Osteocyte (in vitro differentiated cells): ENCODE data around the gene CDC25C. TPM values are rescaled to one million over a fixed set of nuclear protein-coding genes. Genes with fewer than 3 reads are reported as not detected.

Experiments
- DNase-seq: peaks from one replicate; pipeline ENCODE4 v3.0.0; 2021; ENCODE audit warnings: mixed read lengths; ENCODE audit not compliant: unreplicated experiment; ENCODE audit errors: extremely low spot score
- H3K27ac Mint-ChIP-seq: one replicate; pipeline ENCODE4 v1.8.0; 2021; ENCODE audit warnings: mild to moderate bottlenecking, mixed read lengths; ENCODE audit not compliant: unreplicated experiment
- H3K27me3 Mint-ChIP-seq: one replicate; pipeline ENCODE4 v1.8.0; 2021; ENCODE audit warnings: mixed read lengths; ENCODE audit not compliant: unreplicated experiment
- H3K36me3 Mint-ChIP-seq: one replicate; pipeline ENCODE4 v1.8.0; 2021; ENCODE audit warnings: mixed read lengths; ENCODE audit not compliant: unreplicated experiment
- H3K4me1 Mint-ChIP-seq: one replicate; pipeline ENCODE4 v1.8.0; 2021; ENCODE audit warnings: mixed read lengths; ENCODE audit not compliant: unreplicated experiment
- H3K4me3 Mint-ChIP-seq: one replicate; pipeline ENCODE4 v1.8.0; 2021; ENCODE audit warnings: mild to moderate bottlenecking, moderate library complexity, mixed read lengths; ENCODE audit not compliant: unreplicated experiment
- H3K9me3 Mint-ChIP-seq: one replicate; pipeline ENCODE4 v1.8.0; 2021; ENCODE audit warnings: mixed read lengths; ENCODE audit not compliant: unreplicated experiment
- total RNA-seq: library from RNA; stranded (reverse); gene quantifications from 2 replicates; pipeline ENCODE4 v1.2.1, GENCODE V29; 2021
- TF ChIP-seq, protein P1 (sequence below): fragments of 200-600 bp; sonication (generic); IDR thresholded peaks from 2 replicates; pipeline ENCODE4 v1.5.0; 2021; ENCODE audit warnings: antibody characterized with exemption, mild to moderate bottlenecking, moderate library complexity

CDC25C gene
- total RNA-seq, 1 donor from 2014 or later = 2.2 TPM

DNA sequence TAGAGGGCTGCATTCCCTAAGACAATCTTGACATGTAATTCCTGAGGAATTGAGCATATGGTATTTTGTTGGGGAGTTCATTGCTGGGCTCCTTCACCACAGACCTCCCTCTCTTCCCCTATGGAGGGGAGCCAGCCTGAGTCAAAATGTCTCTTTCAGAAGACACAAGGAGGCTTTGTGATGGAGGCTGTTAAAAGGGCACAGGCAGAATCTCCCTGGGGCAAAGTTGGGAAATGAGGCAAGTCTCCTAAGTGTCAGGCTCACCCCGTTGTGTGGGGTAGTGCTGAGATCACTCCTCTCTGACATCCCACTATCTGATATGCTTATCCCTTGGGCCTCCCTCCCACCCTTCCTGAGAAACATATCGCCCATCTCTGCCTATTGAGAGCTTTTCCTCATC lies 87.8 kb downstream of the CDC25C start:
- H3K4me1 Mint-ChIP-seq = no peaks in the 10 kb centered on the region

DNA sequence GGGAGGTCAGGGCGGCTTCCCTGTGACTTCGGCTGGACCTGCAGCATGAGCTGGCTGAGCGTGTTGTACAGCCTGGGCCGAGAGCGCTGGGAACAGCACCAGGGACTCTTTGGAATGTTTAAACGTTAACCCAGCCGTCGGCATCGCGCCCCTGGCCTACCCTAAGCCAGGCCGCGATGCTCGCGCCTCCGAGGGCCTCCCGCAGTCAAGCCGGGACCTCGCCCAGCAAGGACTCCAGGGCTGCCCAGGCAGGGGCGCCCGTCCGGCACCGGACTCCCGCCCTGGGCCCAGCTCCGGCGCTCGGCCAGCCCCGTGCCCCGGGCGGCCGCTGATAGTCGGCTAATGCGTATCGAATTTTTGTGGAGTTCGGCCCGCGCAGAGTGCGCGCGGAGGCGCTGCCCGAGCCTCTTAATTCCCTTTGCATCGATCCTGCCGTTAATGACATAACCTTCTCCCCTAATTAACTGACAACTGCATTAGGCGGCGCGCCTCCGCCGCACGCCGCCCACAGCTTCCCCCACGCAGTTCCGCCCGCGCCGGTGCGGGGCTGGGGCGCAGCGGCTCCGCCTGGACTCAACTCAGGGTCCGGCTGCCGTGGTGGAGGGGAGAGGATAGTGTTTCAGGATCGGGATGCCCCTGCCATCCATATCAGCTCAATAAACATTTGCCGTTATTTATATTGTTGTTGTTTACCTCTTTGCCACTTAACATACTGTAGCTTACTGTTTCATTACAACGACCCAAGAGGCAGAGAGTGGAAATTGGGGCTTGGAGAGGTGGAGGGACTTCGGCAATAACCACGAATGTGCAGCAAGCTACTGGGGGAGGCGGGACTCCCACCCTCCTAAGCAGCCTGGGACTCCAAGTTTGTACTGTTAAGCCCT lies 89.7 kb downstream of the CDC25C start:
- Mint-ChIP-seq H3K4me3 (no peak overlapping the region), H3K4me1 (no peaks in the 10 kb centered on the region), H3K27me3 (peaks cover 56% of the 10 kb centered on the region), H3K27ac (no peak overlapping the region), H3K36me3 (no peaks in the 10 kb centered on the region), H3K9me3 (no peaks in the 10 kb centered on the region)
- no peak for DNase-seq
- TF ChIP-seq, protein P1, sequence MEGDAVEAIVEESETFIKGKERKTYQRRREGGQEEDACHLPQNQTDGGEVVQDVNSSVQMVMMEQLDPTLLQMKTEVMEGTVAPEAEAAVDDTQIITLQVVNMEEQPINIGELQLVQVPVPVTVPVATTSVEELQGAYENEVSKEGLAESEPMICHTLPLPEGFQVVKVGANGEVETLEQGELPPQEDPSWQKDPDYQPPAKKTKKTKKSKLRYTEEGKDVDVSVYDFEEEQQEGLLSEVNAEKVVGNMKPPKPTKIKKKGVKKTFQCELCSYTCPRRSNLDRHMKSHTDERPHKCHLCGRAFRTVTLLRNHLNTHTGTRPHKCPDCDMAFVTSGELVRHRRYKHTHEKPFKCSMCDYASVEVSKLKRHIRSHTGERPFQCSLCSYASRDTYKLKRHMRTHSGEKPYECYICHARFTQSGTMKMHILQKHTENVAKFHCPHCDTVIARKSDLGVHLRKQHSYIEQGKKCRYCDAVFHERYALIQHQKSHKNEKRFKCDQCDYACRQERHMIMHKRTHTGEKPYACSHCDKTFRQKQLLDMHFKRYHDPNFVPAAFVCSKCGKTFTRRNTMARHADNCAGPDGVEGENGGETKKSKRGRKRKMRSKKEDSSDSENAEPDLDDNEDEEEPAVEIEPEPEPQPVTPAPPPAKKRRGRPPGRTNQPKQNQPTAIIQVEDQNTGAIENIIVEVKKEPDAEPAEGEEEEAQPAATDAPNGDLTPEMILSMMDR = no peak

More for the DNA sequence above, 87.8 kb downstream of the CDC25C start:
- Mint-ChIP-seq H3K27me3 (peaks cover 56% of the 10 kb centered on the region), H3K9me3 (no peaks in the 10 kb centered on the region), H3K27ac (no peak overlapping the region), H3K36me3 (no peaks in the 10 kb centered on the region), H3K4me3 (no peak overlapping the region)
- TF ChIP-seq, protein P1 = no peak
- DNase-seq = no peak

DNA sequence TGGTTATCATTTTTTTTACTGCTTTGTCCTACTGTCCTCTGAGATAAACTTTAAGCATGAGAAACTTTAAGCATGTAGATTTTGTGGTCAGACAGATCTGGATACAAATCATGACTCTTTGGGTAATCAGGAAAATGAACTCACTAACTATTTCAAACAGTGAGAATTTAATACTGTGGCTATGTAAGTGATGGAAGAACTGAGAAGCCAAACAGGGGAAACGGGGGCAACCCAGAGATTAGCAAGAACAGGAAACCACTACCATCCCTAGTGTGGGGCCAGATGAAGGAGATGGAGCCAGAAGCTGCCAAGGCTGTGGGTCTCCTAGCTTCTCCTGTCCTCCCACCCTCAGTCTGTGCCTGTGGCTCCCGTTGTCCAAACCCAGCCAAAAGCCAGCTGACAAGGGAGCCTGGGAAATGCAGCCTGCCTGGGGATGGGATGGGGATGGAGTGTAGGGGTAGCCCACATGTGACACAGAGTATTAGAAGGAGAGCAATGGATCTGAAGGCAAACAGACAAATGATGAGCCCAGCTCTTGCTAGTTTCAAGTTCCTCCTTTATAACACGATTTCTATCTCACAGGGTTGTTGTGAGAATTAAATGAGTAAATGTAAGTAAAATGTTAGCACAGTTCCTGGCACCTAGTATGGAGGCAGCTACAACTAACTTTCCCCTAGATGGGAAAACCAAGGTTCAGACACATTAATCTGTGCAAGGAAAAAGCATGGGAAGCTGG lies 90.8 kb downstream of the CDC25C start:
- H3K36me3 Mint-ChIP-seq = no peaks in the 10 kb centered on the region
- no peaks in the 10 kb centered on the region for H3K4me1 Mint-ChIP-seq
- H3K9me3 Mint-ChIP-seq = no peaks in the 10 kb centered on the region
- TF ChIP-seq, protein P1 = no peak
- no peak for DNase-seq
- no peak overlapping the region for H3K27ac Mint-ChIP-seq
- no peak overlapping the region for H3K4me3 Mint-ChIP-seq
- peaks cover 50% of the 10 kb centered on the region for H3K27me3 Mint-ChIP-seq

DNA sequence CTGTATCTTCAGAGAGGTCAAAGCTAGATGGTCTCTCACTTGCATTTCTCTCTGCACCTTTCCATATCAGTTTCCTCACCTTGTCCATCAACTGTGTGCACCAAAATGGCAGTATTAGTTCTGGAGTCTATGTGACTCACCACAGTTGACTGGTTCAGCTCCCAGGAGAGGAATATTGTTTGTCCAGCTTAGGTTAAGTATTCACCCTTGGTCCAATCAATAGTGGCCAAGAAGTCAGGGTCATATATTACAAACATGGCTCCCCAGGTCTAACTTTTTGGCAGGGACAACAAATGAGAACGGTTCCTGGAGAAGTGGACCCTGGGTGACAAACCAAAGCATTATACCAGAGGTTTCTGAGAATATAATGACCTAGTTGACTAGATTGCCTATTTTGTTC lies 93.6 kb downstream of the CDC25C start:
- H3K27ac Mint-ChIP-seq = no peak overlapping the region
- no peak for DNase-seq
- H3K4me1 Mint-ChIP-seq = no peaks in the 10 kb centered on the region
- no peaks in the 10 kb centered on the region for H3K9me3 Mint-ChIP-seq
- H3K36me3 Mint-ChIP-seq = no peaks in the 10 kb centered on the region
- TF ChIP-seq, protein P1 = no peak
- no peak overlapping the region for H3K4me3 Mint-ChIP-seq
- H3K27me3 Mint-ChIP-seq = peaks cover 37% of the 10 kb centered on the region

Other genes starting within 250 kb of the CDC25C start
- gene WNT8A, start 247.8 kb downstream of the CDC25C start, total RNA-seq = not detected in 2 replicates
- 1.7 and 2.4 TPM in 2 replicates for gene NME5, start 192.4 kb downstream of the CDC25C start, total RNA-seq
- gene BRD8, start 153.2 kb downstream of the CDC25C start, total RNA-seq = 68.3 and 71.6 TPM in 2 replicates
- 14.7 and 16.4 TPM in 2 replicates for gene KIF20A, start 152.7 kb downstream of the CDC25C start, total RNA-seq
- 36.7 and 37.6 TPM in 2 replicates for gene CDC23, start 118.5 kb downstream of the CDC25C start, total RNA-seq
- gene GFRA3, start 57.2 kb downstream of the CDC25C start, total RNA-seq = 0.18 TPM in 1 of 2 replicates, not detected in the other
- gene FAM53C, start 6.5 kb upstream of the CDC25C start, total RNA-seq = 45.6 and 45.7 TPM in 2 replicates
- gene KDM3B, start 20.9 kb upstream of the CDC25C start, total RNA-seq = 65.2 and 67.4 TPM in 2 replicates
- gene REEP2, start 107.3 kb upstream of the CDC25C start, total RNA-seq = 15.4 and 18.3 TPM in 2 replicates
- gene EGR1, start 133.7 kb upstream of the CDC25C start, total RNA-seq = 219 and 415 TPM in 2 replicates
- gene ETF1, start 211.4 kb upstream of the CDC25C start, total RNA-seq = 84.2 and 88.3 TPM in 2 replicates
- gene HSPA9, start 243.6 kb upstream of the CDC25C start, total RNA-seq = 197 and 211 TPM in 2 replicates